ENCODE measurements around the gene AKAP9.

DNA sequence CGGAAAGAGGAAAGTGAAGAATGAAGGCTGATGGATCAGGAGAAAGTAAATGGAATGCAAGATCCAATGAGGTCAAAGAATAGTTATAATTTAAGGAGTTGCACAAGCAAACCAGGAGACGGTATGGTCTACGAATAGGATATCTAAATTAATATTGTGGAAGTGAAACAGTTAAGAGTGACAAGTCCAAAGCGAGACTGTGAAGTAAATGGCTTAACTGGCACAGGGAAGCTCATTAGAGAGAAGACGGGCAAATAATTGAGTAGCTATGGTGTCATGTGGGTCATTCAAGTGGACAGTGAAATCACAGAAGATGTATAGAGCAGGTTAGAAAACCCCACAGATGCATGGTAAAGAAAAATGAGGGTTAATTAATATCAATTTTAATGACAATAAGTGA is 190.4 kb downstream of the AKAP9 start:
- TF ChIP-seq, protein P1, sequence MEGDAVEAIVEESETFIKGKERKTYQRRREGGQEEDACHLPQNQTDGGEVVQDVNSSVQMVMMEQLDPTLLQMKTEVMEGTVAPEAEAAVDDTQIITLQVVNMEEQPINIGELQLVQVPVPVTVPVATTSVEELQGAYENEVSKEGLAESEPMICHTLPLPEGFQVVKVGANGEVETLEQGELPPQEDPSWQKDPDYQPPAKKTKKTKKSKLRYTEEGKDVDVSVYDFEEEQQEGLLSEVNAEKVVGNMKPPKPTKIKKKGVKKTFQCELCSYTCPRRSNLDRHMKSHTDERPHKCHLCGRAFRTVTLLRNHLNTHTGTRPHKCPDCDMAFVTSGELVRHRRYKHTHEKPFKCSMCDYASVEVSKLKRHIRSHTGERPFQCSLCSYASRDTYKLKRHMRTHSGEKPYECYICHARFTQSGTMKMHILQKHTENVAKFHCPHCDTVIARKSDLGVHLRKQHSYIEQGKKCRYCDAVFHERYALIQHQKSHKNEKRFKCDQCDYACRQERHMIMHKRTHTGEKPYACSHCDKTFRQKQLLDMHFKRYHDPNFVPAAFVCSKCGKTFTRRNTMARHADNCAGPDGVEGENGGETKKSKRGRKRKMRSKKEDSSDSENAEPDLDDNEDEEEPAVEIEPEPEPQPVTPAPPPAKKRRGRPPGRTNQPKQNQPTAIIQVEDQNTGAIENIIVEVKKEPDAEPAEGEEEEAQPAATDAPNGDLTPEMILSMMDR (IDR thresholded peaks at IDR 0.05; ENCODE audit: low read depth, low read length, poor library complexity, severe bottlenecking), result no peak
- no peak for TF ChIP-seq EZH2phosphoT487 (IDR thresholded peaks at IDR 0.05; ENCODE audit: borderline replicate concordance, low read length)
